NCI-H146 treated with DMSO at 0.1 percent for 48 hours (cell line): ENCODE measurements around the gene ATP6V0E2.
"Not testable (repeated sequence)": the region's sequence is repeated elsewhere in the genome, so short reads cannot be mapped to it uniquely, and the experiment has no call there.

ENCODE experiments used
- DNase-seq: peaks from one replicate; lab custom pipeline; 2025; ENCODE audit not compliant: unreplicated experiment; lab: John Stamatoyannopoulos, UW

ATP6V0E2 gene

DNA sequence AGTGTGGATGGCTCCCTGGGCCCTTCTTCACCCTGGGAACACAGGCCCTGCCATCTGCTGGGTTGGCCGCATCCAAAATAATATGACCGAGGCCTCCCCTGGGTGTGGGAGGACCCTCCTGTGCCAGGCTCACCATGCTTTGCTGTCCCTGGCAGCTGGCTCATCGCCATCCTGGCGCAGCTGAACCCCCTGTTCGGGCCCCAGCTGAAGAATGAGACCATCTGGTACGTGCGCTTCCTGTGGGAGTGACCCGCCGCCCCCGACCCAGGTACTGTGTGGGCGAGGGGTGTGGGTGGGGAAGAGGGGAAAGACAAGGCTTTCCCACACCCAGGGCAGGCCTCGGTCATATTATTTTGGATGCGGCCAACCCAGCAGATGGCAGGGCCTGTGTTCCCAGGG is 4.8 kb downstream of the ATP6V0E2 start:
- no peak for DNase-seq

GRCh38 chr7:149879271-149879743 is 5.5 kb downstream of the ATP6V0E2 start:
- DNase-seq: no peak

- no peak for DNase-seq
Observed at GRCh38 chr7:149879766-149880637, 6.2 kb downstream of the ATP6V0E2 start.

- DNase-seq: no peak
Observed at GRCh38 chr7:149880638-149881311, 7.0 kb downstream of the ATP6V0E2 start.

- DNase-seq: no peak
Observed at GRCh38 chr7:149881328-149882247, 7.8 kb downstream of the ATP6V0E2 start.

DNA sequence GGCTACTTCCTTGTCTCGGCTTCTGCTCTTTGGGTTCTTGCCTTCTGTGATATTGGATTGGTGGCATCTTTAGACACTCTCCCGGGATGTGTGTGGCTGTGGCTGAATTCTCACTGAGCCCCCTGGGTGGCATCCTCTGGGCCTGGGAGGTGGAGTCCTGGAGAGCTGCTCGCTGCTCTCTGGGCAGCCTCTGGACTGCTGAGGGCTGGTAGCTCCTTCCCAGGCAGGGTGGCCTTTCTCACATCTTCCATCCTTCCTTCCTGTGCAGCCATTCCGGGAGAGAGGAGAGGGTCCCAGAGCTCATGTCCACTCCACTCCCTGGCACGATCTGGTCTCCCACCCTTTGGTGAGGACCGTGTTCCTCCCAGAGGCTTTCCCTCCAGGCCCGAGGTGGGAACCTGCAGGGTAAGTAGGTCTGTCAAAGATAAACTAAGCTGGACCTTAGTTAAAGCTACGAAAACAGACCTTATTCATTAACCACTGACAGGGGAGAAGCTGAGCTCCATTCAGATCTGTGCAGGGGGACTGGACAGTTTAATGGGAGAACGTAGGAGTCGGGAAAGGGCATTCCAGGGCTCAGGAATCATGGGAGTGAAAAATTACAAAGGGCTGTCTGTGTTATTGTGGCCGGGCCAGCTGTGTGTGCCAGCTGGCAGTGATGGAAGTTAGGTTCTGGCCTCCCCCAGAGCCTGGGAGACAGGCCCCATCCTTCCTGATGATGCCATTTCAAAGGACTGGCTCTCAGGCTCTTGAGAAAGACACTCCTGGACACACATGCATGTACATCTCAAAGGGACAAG is 8.7 kb downstream of the ATP6V0E2 start:
- DNase-seq: no peak

- no peak for DNase-seq
Observed at GRCh38 chr7:149883048-149883438, 9.3 kb downstream of the ATP6V0E2 start.

DNA sequence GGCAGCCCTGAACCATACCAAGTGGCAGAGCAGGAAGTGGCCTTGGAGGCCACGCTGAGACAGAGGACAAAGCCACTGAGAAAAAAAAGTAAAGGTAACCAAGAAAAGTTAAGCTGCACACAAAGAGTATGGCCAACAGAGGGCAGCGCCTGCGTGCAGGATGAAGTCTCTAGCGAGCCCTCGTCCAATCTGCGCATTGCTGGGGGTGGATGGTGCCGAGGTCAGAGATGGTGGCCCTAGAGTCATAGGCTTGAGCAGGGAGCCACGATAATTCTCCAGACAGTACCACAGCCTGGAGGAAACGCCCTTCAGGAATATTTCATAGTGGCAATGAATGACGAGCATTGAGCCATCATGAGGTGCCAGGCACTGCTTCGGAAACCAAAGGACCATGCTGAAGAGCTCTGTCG is 9.7 kb downstream of the ATP6V0E2 start:
- DNase-seq: peak; percentile 40

DNA sequence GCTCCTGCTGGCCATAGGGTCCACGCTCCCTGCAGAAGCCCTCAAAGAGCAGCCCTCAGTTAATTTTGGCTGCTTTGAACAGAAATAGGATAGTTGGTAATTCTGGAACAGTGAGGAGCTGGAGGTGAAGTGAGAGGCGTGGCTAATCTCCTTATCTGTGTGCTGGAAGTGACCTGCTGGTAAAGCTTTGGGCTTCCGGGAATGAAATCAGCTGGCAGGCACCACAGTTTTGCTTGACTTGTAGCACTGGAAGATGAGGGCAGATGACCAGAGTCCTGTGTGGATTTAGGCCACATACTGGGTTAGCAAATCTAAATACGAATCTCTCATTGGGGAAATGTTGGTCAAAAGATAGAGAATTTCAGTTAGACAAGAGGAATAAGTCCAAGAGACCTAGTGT is 10.2 kb downstream of the ATP6V0E2 start:
- no peak for DNase-seq

DNA sequence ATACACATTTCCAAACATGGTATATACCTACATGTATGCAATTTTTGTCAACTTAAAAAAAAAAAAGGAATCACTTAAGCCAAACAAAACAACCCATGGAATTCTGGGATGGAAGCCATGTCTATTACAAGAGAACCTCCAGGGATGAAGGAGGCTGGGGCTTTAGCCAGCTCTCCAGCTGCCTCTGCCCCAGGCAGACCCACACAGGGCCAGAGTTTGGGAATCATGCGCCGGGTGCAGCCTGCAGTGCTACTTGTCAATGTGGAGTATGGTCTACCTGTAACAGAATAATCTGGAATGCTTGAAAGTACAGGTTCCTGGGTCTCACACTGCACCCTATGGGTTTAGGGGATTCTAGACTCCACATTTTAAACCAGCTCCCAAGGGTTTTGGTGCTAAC is 10.8 kb downstream of the ATP6V0E2 start:
- DNase-seq: no peak

DNA sequence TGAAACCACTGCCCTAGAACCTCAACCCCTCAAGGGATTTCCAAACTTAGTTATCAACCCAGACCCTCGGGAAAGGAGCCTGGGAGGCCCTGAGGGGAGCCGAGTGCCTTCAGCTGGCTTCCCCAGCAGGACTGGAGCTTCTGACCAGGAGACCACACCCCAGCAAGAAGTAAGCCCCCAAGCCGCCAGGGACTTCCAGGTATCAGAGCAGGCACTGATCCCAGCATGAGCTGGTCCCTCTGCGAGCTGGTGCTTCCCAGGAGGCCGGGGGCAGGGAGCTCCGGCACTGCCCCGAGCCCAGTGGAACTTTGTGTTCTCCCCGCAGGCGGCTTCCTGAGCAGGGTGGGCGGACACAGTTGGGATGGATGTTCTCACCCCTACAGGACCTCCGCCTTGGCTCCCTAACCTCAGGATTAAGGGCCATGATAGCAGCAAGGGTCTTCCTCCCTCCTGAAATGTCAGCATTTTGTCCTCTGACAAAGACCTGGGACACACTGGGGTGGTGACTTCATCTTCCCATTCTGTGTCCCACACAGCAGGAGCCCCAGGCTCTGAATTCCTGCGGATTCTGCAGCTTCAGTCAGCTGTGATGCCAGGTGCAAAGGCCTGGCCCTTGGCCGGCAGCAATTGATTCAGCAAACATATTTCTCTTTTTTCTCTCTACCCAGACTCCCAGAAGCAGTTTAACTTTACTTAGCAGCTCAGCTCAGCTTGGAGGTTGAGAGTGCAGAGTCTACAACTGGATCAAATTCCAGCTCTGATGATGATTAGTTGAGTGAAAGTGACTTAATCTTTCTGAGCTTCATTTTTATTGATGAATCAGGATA is 11.6 kb downstream of the ATP6V0E2 start:
- peak; percentile 45 for DNase-seq

GRCh38 chr7:149886018-149886415 is 12.2 kb downstream of the ATP6V0E2 start:
- DNase-seq: no peak

GRCh38 chr7:149887311-149887710 is 13.5 kb downstream of the ATP6V0E2 start:
- DNase-seq: no peak

- not testable (repeated sequence) for DNase-seq
Observed at GRCh38 chr7:149890715-149891114, 16.9 kb downstream of the ATP6V0E2 start.

GRCh38 chr7:149894957-149895356 is 21.2 kb downstream of the ATP6V0E2 start:
- DNase-seq: not testable (repeated sequence)

DNA sequence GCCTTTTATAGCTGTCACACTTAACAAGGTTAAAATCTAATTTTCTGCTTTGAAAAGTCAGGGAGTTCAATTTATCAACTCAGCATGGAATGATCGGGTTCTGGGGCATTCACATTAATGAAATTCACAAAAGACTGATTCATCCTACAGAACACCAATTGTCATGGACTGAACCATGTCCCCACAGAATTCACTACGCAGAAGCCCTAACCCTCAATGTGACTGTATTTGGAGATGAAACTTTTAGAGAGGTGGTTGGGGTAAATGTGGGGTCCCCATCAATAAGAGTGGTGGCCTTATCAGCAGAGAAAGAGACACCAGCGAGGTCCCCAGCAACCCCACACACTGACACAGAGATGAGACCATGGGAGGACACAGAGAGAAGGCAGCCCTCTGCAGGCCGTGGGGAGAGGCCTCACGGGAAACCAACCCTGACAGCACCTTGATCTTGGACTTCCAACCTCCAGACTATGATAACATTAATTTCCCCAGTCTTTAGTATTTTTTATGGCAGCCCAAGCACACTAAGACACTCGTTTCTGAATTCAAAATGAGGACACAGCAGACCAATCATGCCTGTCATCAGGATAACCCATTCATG is 34.1 kb downstream of the ATP6V0E2 start:
- not testable (repeated sequence) for DNase-seq

- not testable (repeated sequence) for DNase-seq
Observed at GRCh38 chr7:149910219-149910618, 36.5 kb downstream of the ATP6V0E2 start.

- DNase-seq: not testable (repeated sequence)
Observed at GRCh38 chr7:149912126-149912525, 38.4 kb downstream of the ATP6V0E2 start.

GRCh38 chr7:149926414-149926813 is 52.6 kb downstream of the ATP6V0E2 start:
- not testable (repeated sequence) for DNase-seq
